Esophagus muscularis mucosa (tissue), 3 donors: ENCODE data around the gene TMEM120A.

Experiments
- POLR2A ChIP-seq: fragments of 450-650 bp; IDR thresholded peaks from one replicate; pipeline ENCODE4 v1.6.1; 2017; ENCODE audit warnings: antibody characterized with exemption, moderate library complexity, mild to moderate bottlenecking, low read depth
- TF ChIP-seq, protein P1 (sequence below), 3 experiments: fragments of 200-600 bp in 2 of 3; fragments of 450-650 bp in 1 of 3; sonication (generic) in 2 of 3; IDR thresholded peaks; one replicate each; pipeline ENCODE4 v1.5.1; 2017 to 2019; ENCODE audit warnings: antibody characterized with exemption in 3 of 3, mild to moderate bottlenecking in 2 of 3, moderate library complexity in 1 of 3

DNA sequence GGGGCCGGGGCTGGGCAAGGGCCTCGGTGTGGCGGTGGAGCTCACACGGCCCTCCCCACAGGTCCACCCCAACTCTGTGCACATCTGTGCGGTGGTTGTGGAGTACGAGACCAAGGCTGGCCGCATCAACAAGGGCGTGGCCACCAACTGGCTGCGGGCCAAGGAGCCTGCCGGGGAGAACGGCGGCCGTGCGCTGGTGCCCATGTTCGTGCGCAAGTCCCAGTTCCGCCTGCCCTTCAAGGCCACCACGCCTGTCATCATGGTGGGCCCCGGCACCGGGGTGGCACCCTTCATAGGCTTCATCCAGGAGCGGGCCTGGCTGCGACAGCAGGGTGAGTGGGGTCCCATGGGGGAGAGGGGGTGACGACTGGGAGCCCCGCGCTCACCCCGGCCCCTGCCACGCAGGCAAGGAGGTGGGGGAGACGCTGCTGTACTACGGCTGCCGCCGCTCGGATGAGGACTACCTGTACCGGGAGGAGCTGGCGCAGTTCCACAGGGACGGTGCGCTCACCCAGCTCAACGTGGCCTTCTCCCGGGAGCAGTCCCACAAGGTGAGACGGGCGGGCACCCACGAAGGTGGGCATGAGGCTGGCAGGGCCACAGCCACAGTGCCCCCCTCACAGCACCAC lies 8.8 kb downstream of the TMEM120A start:
- TF ChIP-seq, protein P1, sequence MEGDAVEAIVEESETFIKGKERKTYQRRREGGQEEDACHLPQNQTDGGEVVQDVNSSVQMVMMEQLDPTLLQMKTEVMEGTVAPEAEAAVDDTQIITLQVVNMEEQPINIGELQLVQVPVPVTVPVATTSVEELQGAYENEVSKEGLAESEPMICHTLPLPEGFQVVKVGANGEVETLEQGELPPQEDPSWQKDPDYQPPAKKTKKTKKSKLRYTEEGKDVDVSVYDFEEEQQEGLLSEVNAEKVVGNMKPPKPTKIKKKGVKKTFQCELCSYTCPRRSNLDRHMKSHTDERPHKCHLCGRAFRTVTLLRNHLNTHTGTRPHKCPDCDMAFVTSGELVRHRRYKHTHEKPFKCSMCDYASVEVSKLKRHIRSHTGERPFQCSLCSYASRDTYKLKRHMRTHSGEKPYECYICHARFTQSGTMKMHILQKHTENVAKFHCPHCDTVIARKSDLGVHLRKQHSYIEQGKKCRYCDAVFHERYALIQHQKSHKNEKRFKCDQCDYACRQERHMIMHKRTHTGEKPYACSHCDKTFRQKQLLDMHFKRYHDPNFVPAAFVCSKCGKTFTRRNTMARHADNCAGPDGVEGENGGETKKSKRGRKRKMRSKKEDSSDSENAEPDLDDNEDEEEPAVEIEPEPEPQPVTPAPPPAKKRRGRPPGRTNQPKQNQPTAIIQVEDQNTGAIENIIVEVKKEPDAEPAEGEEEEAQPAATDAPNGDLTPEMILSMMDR (IDR thresholded peaks at IDR 0.05) = no peak
- TF ChIP-seq POLR2A = no peak
